HG03520 (cell line): ENCODE data around the gene GJC2.

ENCODE experiments used
- ATAC-seq: cut with Tn5 transposase; IDR thresholded peaks from one replicate; pipeline ENCODE4 v1.9.1; 2021; ENCODE audit warnings: mild to moderate bottlenecking, moderate library complexity; ENCODE audit not compliant: unreplicated experiment

GJC2 gene

DNA sequence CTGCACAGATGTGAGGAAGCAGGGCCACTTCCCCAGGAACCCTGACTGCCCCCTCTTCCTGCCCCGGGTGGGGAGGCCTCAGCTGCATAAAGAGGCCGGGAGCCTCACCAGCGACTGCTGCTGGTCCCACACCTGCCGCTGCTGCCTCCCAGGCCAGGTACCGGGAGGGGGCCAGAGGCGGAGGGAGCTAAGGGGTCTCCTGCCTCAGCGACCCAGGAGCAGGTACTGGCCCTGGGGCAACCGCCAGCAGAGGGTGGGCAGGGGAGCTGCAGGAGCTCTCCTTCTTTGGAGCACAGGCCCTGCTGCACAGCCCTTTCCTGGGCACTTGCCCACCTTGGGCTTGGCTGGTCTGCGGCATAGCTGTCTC lies 6.8 kb downstream of the GJC2 start:
- no peak for ATAC-seq

- no peak for ATAC-seq
Observed at GRCh38 chr1:228156941-228157728, 7.4 kb downstream of the GJC2 start.

DNA sequence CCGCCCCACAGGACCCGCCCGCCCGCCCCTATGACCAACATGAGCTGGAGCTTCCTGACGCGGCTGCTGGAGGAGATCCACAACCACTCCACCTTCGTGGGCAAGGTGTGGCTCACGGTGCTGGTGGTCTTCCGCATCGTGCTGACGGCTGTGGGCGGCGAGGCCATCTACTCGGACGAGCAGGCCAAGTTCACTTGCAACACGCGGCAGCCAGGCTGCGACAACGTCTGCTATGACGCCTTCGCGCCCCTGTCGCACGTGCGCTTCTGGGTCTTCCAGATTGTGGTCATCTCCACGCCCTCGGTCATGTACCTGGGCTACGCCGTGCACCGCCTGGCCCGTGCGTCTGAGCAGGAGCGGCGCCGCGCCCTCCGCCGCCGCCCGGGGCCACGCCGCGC lies 8.0 kb downstream of the GJC2 start:
- ATAC-seq = no peak

- no peak for ATAC-seq
Observed at GRCh38 chr1:228158151-228159007, 8.6 kb downstream of the GJC2 start.

DNA sequence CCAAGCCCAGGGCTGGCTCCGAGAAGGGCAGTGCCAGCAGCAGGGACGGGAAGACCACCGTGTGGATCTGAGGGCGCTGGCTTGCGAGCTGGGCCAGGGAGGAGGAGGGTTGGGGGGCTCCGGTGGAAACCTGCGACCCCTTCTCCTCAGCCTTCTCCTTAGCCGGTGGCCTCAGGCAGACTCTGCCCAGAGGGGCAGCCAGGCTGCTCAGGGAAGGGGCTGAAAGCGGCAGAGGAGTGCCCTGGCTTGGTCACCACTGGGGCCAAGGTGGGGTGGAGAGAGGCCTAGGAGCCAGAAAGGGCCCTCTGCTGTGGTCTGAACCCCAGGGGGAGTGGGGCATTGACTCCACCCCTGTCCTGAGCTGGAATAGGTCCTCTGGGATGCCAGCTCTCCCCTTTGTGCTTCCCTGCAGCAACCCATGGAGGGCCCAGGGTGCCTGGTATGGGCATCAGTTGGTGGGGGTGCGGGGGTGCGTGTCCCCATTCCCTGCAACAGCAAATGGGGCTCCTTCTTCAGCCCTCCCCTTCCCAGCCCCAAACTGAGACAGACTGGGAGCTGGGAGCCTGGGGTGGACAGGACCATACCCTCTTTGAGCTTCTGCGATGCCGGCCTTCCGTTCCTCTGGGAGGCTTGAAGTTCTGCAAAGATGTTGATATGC lies 9.4 kb downstream of the GJC2 start:
- ATAC-seq = no peak

DNA sequence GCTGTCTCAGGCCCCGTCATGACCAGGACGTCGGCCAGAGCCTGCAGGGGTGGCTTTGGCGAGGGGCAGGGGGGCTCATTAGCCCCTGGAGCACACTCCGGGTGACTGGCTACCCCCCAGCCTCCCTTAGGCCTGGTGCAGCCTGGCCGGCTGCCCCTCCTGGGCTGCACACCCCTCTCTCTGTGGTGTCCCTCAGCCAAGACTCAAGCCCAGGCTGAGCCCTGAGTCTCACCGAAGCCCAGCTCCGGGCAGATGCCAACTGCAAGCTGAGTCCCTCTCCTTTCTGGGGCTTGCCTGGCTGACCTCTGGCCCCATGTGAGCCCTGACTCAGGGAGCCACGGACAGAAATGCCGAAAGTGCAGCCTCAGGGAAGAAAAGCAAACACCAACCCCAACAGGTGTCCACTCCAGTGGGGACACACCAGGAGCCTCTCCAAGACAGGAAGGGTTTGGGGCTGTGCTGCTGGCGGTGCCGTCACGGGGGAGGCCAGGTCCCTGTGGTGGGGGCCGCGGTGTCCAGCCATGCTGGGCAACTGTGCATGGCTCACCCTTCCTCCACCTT lies 10.6 kb downstream of the GJC2 start:
- ATAC-seq = no peak

GRCh38 chr1:228161362-228161761 lies 11.6 kb downstream of the GJC2 start:
- no peak for ATAC-seq

DNA sequence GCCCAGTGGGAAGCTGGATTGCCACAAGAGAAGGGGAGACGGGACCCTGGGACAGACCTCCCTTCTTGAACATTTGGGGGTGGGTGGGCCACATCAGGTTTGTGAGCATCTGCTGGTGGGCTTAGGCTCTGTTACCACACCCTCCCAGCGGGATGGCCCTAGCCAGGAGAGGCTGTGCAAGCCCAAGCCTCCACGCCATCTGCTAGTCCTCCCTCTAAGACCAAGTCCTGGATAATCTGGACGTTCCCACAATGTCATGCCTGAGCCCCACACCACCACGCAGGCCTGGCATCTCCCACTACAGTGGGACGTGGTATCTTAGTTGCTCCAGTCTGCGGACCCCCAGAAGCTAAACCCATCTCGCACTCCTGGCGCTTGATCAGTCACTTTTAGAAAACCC lies 12.1 kb downstream of the GJC2 start:
- no peak for ATAC-seq

GRCh38 chr1:228162286-228163006 lies 12.7 kb downstream of the GJC2 start:
- ATAC-seq = no peak

DNA sequence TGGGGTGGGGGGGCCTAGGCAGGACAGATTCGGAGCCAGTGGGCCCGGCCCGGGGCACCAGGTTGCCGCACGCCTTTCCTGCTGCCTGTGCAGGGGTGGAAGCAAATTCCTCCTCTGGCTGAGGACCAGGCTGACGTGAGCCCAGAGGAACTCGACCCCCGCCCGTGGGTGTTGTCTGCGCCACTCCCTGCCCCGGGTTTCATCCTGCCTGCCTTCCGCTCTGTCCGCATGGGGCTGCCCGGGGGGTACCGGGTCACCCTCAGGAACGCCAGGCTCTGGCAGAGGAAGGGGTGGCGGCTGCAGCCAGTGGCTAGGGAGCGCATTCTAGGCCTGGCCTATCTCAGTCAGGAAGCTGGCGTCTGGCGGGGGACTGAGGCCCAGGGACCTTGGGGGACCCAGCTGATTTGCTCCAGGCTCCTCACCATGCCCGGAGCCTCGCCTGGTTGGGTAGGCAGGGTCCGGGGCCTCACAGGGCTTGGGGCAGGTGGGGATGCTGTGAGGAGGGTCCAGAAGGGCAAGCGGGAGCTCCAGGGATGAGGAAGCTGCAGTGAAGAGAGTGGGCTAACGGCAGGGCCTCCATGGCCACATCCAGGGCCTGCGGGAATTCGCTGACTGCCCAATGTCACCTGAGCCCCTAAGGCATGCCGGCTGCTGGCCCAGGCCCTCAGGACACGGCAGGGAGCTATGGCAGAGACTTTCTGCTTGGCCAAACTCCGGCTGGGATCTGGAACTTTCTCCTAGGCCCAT lies 13.4 kb downstream of the GJC2 start:
- ATAC-seq = no peak

- no peak for ATAC-seq
Observed at GRCh38 chr1:228163776-228164519, 14.2 kb downstream of the GJC2 start.

- ATAC-seq = peak; percentile 1
Observed at GRCh38 chr1:228164561-228165371, 15.0 kb downstream of the GJC2 start.

- peak; percentile 76 for ATAC-seq
Observed at GRCh38 chr1:228165372-228166169, 15.8 kb downstream of the GJC2 start, which contains the start of gene IBA57. Gene IBA57, plus strand, starts transcription at chr1:228165804. Its CDS starts 13 bp downstream, at chr1:228165817.

- peak; percentile 8 for ATAC-seq
Observed at GRCh38 chr1:228166170-228166936, 16.6 kb downstream of the GJC2 start.

DNA sequence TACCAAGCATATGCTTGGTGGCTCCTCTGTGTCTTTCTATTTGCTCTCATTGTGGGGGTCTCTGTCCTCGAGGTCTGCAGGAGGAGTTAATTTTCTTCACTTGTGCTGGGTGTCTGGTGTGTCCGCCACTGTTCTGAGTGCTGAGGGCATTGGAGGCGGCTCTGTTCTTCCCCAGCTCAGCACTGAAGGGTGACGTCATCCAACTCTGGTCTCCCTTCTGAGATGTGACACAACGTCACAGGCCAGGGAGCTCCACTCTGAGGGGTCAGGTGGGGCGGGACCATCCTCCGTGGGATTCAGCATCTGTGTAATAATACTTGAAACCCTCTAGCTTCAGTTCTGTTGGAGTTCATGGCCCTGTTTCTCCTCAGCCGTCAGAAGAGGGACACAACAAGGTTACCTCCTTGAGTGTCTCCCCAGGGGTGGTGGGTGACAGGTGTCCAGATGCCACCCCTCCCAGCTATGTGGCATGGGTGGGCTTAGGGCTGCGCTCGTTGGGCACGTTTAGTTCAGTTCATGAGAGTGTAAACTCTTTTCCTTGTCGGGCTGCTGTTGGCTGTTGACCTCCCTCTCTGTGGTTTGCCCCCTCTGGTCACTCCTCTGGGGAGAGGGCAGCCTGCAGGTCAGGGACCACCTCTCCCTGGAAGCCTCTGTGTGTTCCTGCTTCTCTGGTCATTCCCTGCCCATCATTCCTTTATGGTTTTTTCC lies 19.0 kb downstream of the GJC2 start:
- no peak for ATAC-seq

GRCh38 chr1:228169345-228169744 lies 19.6 kb downstream of the GJC2 start:
- ATAC-seq = no peak
